KMS-11 (cell line): ENCODE data around the gene MORC2.

Experiments used
- H2AFZ ChIP-seq: fragments of 200-600 bp; sonication (generic); 2 replicates; pipeline ENCODE4 v1.6.1; 2016; ENCODE audit warnings: antibody characterized with exemption, mixed run types, low read depth
- H3K27ac ChIP-seq: fragments of 200-600 bp; sonication (generic); 2 replicates; pipeline ENCODE4 v1.6.1; 2016; ENCODE audit warnings: mild to moderate bottlenecking, mixed run types
- H3K27me3 ChIP-seq: fragments of 200-600 bp; sonication (generic); 2 replicates; pipeline ENCODE4 v1.6.1; 2017; ENCODE audit warnings: mild to moderate bottlenecking, low read depth, mixed run types, moderate library complexity; ENCODE audit not compliant: insufficient read depth
- H3K36me3 ChIP-seq: fragments of 200-600 bp; sonication (generic); 2 replicates; pipeline ENCODE4 v1.6.1; 2017; ENCODE audit warnings: mild to moderate bottlenecking, mixed run types; ENCODE audit not compliant: insufficient read depth
- H3K4me1 ChIP-seq: fragments of 200-600 bp; sonication (generic); 2 replicates; pipeline ENCODE4 v1.6.1; 2016; ENCODE audit warnings: mild to moderate bottlenecking, low read depth, mixed run types; ENCODE audit not compliant: poor library complexity, severe bottlenecking
- H3K4me2 ChIP-seq: fragments of 200-600 bp; sonication (generic); 2 replicates; pipeline ENCODE4 v1.7.0; 2016; ENCODE audit warnings: mild to moderate bottlenecking, mixed run types
- H3K4me3 ChIP-seq: fragments of 200-600 bp; sonication (generic); IDR thresholded peaks from 2 replicates; pipeline ENCODE4 v1.6.1; 2017; ENCODE audit warnings: low read depth, low read length, mixed read lengths; ENCODE audit not compliant: insufficient read depth
- H3K79me2 ChIP-seq: fragments of 200-600 bp; sonication (generic); 2 replicates; pipeline ENCODE4 v1.6.1; 2016; ENCODE audit warnings: low read depth, mixed run types; ENCODE audit not compliant: insufficient read depth
- H3K9ac ChIP-seq: fragments of 200-600 bp; sonication (generic); 2 replicates; pipeline ENCODE4 v1.6.1; 2016; ENCODE audit warnings: mild to moderate bottlenecking, mixed run types
- H4K20me1 ChIP-seq: fragments of 200-600 bp; sonication (generic); 2 replicates; pipeline ENCODE4 v1.6.1; 2016; ENCODE audit warnings: mild to moderate bottlenecking, mixed run types; ENCODE audit not compliant: insufficient read depth
- CTCF ChIP-seq: fragments of 200-600 bp; sonication (generic); conservative IDR thresholded peaks from 2 replicates; pipeline ENCODE4 v1.6.1; 2017; ENCODE audit warnings: low read depth, mild to moderate bottlenecking, antibody characterized with exemption, low read length, moderate library complexity, mixed read lengths

The MORC2 gene

DNA sequence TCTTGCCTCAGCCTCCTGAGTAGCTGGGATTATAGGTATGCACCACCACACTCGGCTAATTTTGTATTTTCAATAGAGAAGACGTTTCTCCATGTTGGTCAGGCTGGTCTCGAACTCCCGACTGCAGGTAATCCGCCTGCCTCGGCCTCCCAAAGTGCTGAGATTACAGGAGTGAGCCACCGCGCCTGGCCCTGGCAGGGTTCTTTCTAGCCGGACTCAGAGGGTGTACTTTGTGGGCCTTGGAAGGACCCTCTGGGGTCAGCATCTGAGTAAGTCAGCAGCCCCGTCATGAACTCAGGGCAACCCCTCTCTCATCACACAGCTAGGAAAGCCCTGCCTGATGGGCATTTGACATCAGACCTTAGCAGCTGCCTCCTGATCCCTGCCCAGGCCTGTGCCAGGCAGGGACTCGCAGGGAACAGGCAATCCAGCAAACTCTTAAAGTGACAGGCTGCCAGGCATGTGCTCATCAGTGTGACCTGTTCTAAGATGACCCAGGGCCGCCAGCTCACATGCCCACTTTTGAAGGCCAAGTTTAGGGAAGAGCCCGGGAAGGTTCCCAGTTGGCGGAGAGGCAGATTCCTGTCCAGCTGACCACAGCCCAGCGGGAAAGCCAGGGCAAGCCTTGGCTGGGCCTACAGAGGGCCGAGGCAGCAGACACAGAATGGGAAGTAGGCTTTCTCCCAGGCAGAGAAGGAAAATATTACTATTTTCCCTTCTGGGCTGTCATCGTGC is 92.9 kb downstream of the MORC2 start:
- H2AFZ ChIP-seq: no peak overlapping the region
- H3K79me2 ChIP-seq: no peaks in the 10 kb centered on the region
- H3K36me3 ChIP-seq: no peaks in the 10 kb centered on the region
- H3K4me2 ChIP-seq: no peak overlapping the region
- no peak for TF ChIP-seq CTCF
- no peaks in the 10 kb centered on the region for H3K4me1 ChIP-seq
- H3K27me3 ChIP-seq: no peaks in the 10 kb centered on the region
- H3K9ac ChIP-seq: no peak overlapping the region
- no peak overlapping the region for H3K27ac ChIP-seq
- no peak overlapping the region for H3K4me3 ChIP-seq
- no peaks in the 10 kb centered on the region for H4K20me1 ChIP-seq
